ENCODE data around the gene MOK. TPM values are rescaled to one million over a fixed set of nuclear protein-coding genes. Genes with fewer than 3 reads are reported as not detected.

The MOK gene
- polyA plus RNA-seq, 4 donors, result 2.9 to 11.5 (median 4.7) TPM

DNA sequence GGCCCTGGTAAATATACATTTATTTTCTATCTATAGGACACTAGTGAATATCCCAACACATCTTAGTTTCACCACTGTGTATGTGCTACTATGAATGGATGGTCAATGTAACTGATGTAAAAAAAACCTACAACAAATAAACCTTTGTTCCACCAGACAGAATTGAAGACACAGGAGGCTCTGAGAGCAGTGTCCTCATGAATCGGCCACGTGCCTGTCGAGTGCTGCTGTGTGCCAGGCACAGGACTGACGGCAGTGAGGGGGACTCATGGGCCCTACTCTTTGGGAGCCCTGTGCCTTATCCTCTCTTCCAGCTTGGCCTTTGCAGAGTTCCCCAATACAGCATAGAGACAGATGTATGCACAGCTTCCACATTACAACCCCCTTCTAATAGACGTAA is 39.5 kb upstream of the MOK start:
- no peaks in the 10 kb centered on the region for H3K27me3 ChIP-seq (ENCODE audit: control insufficient read depth in 3 of 3, insufficient read depth in 3 of 3, low read length in 3 of 3)

GRCh38 chr14:102344084-102344483 is 39.1 kb upstream of the MOK start:
- DNase-seq (no peak), FAIRE-seq (no peak)
- Histone ChIP-seq H3K27me3 (ENCODE audit: control insufficient read depth in 3 of 3, insufficient read depth in 3 of 3, low read length in 3 of 3) (no peaks in the 10 kb centered on the region), H3K36me3 (ENCODE audit: control insufficient read depth in 3 of 3, insufficient read depth in 2 of 3, low read depth in 1 of 3, low read length in 3 of 3) (peaks cover 7 to 83% (median 17%) of the 10 kb centered on the region in 3 donors), H3K4me3 (ENCODE audit: low read depth in 1 of 3, low read length in 3 of 3) (no peak overlapping the region), H3K9me3 (ENCODE audit: control insufficient read depth in 2 of 2, insufficient read depth in 1 of 2, low read depth in 1 of 2, low read length in 1 of 2) (no peaks in the 10 kb centered on the region), H3K4me1 (ENCODE audit: control insufficient read depth in 3 of 3, insufficient read depth in 2 of 3, low read depth in 1 of 3, low read length in 2 of 3) (no peaks in the 10 kb centered on the region), H3K27ac (ENCODE audit: low read depth in 1 of 3, low read length in 2 of 3) (no peak overlapping the region)
- WGBS, 3 donors, result 86 to 92% (median 92%) methylated on average over 7 of the region's 7 CpGs

More for the DNA sequence above, 39.5 kb upstream of the MOK start:
- FAIRE-seq, result no peak
- H3K4me1 ChIP-seq (ENCODE audit: control insufficient read depth in 3 of 3, insufficient read depth in 2 of 3, low read depth in 1 of 3, low read length in 2 of 3), result no peaks in the 10 kb centered on the region
- H3K4me3 ChIP-seq (ENCODE audit: low read depth in 1 of 3, low read length in 3 of 3), result no peak overlapping the region
- peaks cover 10 to 81% (median 17%) of the 10 kb centered on the region in 3 donors for H3K36me3 ChIP-seq (ENCODE audit: control insufficient read depth in 3 of 3, insufficient read depth in 2 of 3, low read depth in 1 of 3, low read length in 3 of 3)
- 89 to 91% (median 90%) methylated on average over 5 of the region's 5 CpGs for WGBS, 3 donors
- no peak overlapping the region for H3K27ac ChIP-seq (ENCODE audit: low read depth in 1 of 3, low read length in 2 of 3)
- no peak for DNase-seq
- no peaks in the 10 kb centered on the region for H3K9me3 ChIP-seq (ENCODE audit: control insufficient read depth in 2 of 2, insufficient read depth in 1 of 2, low read depth in 1 of 2, low read length in 1 of 2)

GRCh38 chr14:102342238-102342637 is 37.3 kb upstream of the MOK start:
- no peaks in the 10 kb centered on the region for H3K9me3 ChIP-seq (ENCODE audit: control insufficient read depth in 2 of 2, insufficient read depth in 1 of 2, low read depth in 1 of 2, low read length in 1 of 2)
- no peak overlapping the region for H3K4me3 ChIP-seq (ENCODE audit: low read depth in 1 of 3, low read length in 3 of 3)
- no peak for DNase-seq
- no peak for FAIRE-seq
- WGBS, 3 donors, result 91 to 93% (median 91%) methylated on average over 5 of the region's 5 CpGs
- no peak overlapping the region for H3K27ac ChIP-seq (ENCODE audit: low read depth in 1 of 3, low read length in 2 of 3)
- peaks cover 2 to 79% (median 9%) of the 10 kb centered on the region in 3 donors for H3K36me3 ChIP-seq (ENCODE audit: control insufficient read depth in 3 of 3, insufficient read depth in 2 of 3, low read depth in 1 of 3, low read length in 3 of 3)
- no peaks in the 10 kb centered on the region for H3K27me3 ChIP-seq (ENCODE audit: control insufficient read depth in 3 of 3, insufficient read depth in 3 of 3, low read length in 3 of 3)
- no peaks in the 10 kb centered on the region for H3K4me1 ChIP-seq (ENCODE audit: control insufficient read depth in 3 of 3, insufficient read depth in 2 of 3, low read depth in 1 of 3, low read length in 2 of 3)

DNA sequence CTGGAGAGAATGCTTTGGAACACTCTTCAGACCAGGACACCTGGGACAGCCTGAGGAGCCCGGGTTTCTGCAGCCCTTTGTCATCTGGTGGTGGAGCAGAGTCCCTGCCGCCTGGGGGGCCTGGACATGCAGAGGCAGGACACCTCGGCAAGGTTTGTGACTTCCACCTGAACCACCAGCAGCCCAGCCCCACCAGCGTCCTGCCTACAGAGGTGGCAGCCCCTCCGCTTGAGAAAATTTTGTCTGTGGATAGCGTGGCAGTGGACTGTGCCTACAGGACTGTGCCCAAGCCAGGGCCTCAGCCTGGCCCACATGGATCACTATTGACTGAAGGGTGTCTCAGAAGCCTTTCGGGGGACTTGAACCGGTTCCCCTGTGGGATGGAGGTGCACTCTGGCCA is 36.6 kb upstream of the MOK start:
- Histone ChIP-seq H3K9me3 (ENCODE audit: control insufficient read depth in 2 of 2, insufficient read depth in 1 of 2, low read depth in 1 of 2, low read length in 1 of 2) (no peaks in the 10 kb centered on the region), H3K4me3 (ENCODE audit: low read depth in 1 of 3, low read length in 3 of 3) (no peak overlapping the region), H3K4me1 (ENCODE audit: control insufficient read depth in 3 of 3, insufficient read depth in 2 of 3, low read depth in 1 of 3, low read length in 2 of 3) (no peaks in the 10 kb centered on the region), H3K36me3 (ENCODE audit: control insufficient read depth in 3 of 3, insufficient read depth in 2 of 3, low read depth in 1 of 3, low read length in 3 of 3) (peaks cover 2 to 76% (median 9%) of the 10 kb centered on the region in 3 donors), H3K27ac (ENCODE audit: low read depth in 1 of 3, low read length in 2 of 3) (no peak overlapping the region), H3K27me3 (ENCODE audit: control insufficient read depth in 3 of 3, insufficient read depth in 3 of 3, low read length in 3 of 3) (no peaks in the 10 kb centered on the region)
- 88 to 92% (median 90%) methylated on average over 8 of the region's 8 CpGs for WGBS, 3 donors
- DNase-seq, result no peak
- no peak for FAIRE-seq

- 91 to 97% (median 95%) methylated on average over 9 of the region's 9 CpGs for WGBS, 3 donors
- no peak overlapping the region for H3K4me3 ChIP-seq (ENCODE audit: low read depth in 1 of 3, low read length in 3 of 3)
- H3K27ac ChIP-seq (ENCODE audit: low read depth in 1 of 3, low read length in 2 of 3), result no peak overlapping the region
- H3K36me3 ChIP-seq (ENCODE audit: control insufficient read depth in 3 of 3, insufficient read depth in 2 of 3, low read depth in 1 of 3, low read length in 3 of 3), result peaks cover 5 to 72% (median 10%) of the 10 kb centered on the region in 3 donors
- no peaks in the 10 kb centered on the region for H3K9me3 ChIP-seq (ENCODE audit: control insufficient read depth in 2 of 2, insufficient read depth in 1 of 2, low read depth in 1 of 2, low read length in 1 of 2)
- FAIRE-seq, result no peak
- no peaks in the 10 kb centered on the region for H3K4me1 ChIP-seq (ENCODE audit: control insufficient read depth in 3 of 3, insufficient read depth in 2 of 3, low read depth in 1 of 3, low read length in 2 of 3)
- DNase-seq, result no peak
- no peaks in the 10 kb centered on the region for H3K27me3 ChIP-seq (ENCODE audit: control insufficient read depth in 3 of 3, insufficient read depth in 3 of 3, low read length in 3 of 3)
Observed at GRCh38 chr14:102338724-102339123, 33.8 kb upstream of the MOK start.

GRCh38 chr14:102335163-102335562 is 30.2 kb upstream of the MOK start:
- Histone ChIP-seq H3K4me3 (ENCODE audit: low read depth in 1 of 3, low read length in 3 of 3) (no peak overlapping the region), H3K36me3 (ENCODE audit: control insufficient read depth in 3 of 3, insufficient read depth in 2 of 3, low read depth in 1 of 3, low read length in 3 of 3) (peaks cover 2 to 64% (median 11%) of the 10 kb centered on the region in 3 donors), H3K9me3 (ENCODE audit: control insufficient read depth in 2 of 2, insufficient read depth in 1 of 2, low read depth in 1 of 2, low read length in 1 of 2) (no peaks in the 10 kb centered on the region), H3K4me1 (ENCODE audit: control insufficient read depth in 3 of 3, insufficient read depth in 2 of 3, low read depth in 1 of 3, low read length in 2 of 3) (no peaks in the 10 kb centered on the region), H3K27me3 (ENCODE audit: control insufficient read depth in 3 of 3, insufficient read depth in 3 of 3, low read length in 3 of 3) (no peaks in the 10 kb centered on the region), H3K27ac (ENCODE audit: low read depth in 1 of 3, low read length in 2 of 3) (no peak overlapping the region)
- no peak for DNase-seq
- FAIRE-seq, result no peak
- 94 to 99% (median 98%) methylated on average over 7 of the region's 7 CpGs for WGBS, 3 donors

DNA sequence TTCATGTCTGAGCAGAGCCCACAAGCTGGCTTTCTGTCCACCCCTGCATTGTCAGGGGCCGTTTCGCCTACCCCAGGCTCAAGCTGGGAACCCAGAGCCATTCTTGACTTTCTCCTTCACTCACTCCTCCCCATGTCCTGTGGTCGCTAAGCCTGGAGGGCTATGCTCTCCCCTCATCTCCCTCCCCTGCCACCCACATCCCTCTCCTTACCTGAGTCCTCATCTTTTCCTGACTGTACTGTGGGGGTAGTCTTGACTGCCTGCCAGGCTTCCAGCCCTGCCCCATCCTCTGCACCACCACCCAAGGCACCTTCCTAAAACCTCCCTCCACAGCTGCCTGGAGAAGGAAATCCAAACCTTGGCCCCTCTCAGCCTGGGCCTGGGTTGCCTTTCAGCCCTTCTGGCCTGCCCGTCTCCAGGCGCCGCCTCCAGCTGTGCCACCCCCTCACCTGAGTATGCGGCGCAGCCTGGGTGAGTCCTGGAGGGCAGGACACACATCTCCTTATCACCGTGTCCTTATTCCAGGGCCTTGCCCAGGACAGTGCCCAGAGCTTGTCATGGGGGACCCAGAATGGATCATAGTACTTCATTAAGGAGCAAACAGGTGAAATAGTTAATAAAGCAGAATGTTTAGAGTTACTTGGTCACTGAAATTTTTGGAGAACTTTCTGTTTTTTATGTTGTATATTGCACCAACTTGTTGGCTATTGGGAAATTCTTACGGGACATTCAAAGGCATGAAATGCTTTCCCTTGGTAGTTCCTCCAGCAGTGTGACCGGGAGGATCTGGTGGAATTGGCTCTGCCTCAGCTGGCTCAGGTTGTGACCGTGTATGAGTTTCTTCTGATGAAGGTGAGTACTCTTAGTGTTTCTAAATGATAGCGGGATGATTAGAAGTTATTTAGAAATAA is 29.1 kb upstream of the MOK start:
- H3K36me3 ChIP-seq (ENCODE audit: control insufficient read depth in 3 of 3, insufficient read depth in 2 of 3, low read depth in 1 of 3, low read length in 3 of 3), result peaks cover 2 to 58% (median 11%) of the 10 kb centered on the region in 3 donors
- H3K27ac ChIP-seq (ENCODE audit: low read depth in 1 of 3, low read length in 2 of 3), result no peak overlapping the region
- no peak for DNase-seq
- 94 to 96% (median 95%) methylated on average over 13 of the region's 13 CpGs for WGBS, 3 donors
- no peaks in the 10 kb centered on the region for H3K27me3 ChIP-seq (ENCODE audit: control insufficient read depth in 3 of 3, insufficient read depth in 3 of 3, low read length in 3 of 3)
- no peak for FAIRE-seq
- no peaks in the 10 kb centered on the region for H3K9me3 ChIP-seq (ENCODE audit: control insufficient read depth in 2 of 2, insufficient read depth in 1 of 2, low read depth in 1 of 2, low read length in 1 of 2)
- no peak overlapping the region for H3K4me3 ChIP-seq (ENCODE audit: low read depth in 1 of 3, low read length in 3 of 3)
- H3K4me1 ChIP-seq (ENCODE audit: control insufficient read depth in 3 of 3, insufficient read depth in 2 of 3, low read depth in 1 of 3, low read length in 2 of 3), result no peaks in the 10 kb centered on the region

DNA sequence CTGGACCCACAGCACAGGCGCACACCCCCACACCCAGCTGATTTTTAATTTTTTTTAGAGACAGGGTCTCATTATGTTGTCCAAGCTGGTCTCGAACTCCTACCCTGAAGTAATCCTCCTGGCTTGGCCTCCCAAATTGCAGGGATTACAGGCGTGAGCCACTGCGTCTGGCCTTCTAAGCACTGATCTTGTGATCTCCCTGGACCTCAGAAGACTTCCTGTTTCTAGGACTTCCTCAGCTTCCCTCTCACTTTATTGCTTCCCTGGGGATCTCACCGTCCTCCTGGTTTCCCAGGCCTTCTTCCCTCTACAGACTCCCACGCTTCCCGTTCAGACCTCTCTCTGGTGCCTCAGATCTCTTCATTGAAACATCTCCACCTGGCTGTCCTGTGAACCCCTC is 28.4 kb upstream of the MOK start:
- 86 to 94% (median 91%) methylated on average over 7 of the region's 7 CpGs for WGBS, 3 donors
- DNase-seq (no peak), FAIRE-seq (no peak)
- Histone ChIP-seq H3K4me3 (ENCODE audit: low read depth in 1 of 3, low read length in 3 of 3) (no peak overlapping the region), H3K27me3 (ENCODE audit: control insufficient read depth in 3 of 3, insufficient read depth in 3 of 3, low read length in 3 of 3) (no peaks in the 10 kb centered on the region), H3K4me1 (ENCODE audit: control insufficient read depth in 3 of 3, insufficient read depth in 2 of 3, low read depth in 1 of 3, low read length in 2 of 3) (no peaks in the 10 kb centered on the region), H3K27ac (ENCODE audit: low read depth in 1 of 3, low read length in 2 of 3) (no peak overlapping the region), H3K9me3 (ENCODE audit: control insufficient read depth in 2 of 2, insufficient read depth in 1 of 2, low read depth in 1 of 2, low read length in 1 of 2) (no peaks in the 10 kb centered on the region), H3K36me3 (ENCODE audit: control insufficient read depth in 3 of 3, insufficient read depth in 2 of 3, low read depth in 1 of 3, low read length in 3 of 3) (peaks cover 2 to 54% (median 11%) of the 10 kb centered on the region in 3 donors)
